ENCODE results near the gene DENND4B. TPM values are rescaled to one million over a fixed set of nuclear protein-coding genes. Genes with fewer than 3 reads are reported as not detected.

DENND4B gene
- total and polyA plus RNA-seq, 9 of the 15 experiments (the other 6 are each of a cell fraction or from before 2014, with no cell fraction given), result 9.5 to 80.5 (median 23.1) TPM

DNA sequence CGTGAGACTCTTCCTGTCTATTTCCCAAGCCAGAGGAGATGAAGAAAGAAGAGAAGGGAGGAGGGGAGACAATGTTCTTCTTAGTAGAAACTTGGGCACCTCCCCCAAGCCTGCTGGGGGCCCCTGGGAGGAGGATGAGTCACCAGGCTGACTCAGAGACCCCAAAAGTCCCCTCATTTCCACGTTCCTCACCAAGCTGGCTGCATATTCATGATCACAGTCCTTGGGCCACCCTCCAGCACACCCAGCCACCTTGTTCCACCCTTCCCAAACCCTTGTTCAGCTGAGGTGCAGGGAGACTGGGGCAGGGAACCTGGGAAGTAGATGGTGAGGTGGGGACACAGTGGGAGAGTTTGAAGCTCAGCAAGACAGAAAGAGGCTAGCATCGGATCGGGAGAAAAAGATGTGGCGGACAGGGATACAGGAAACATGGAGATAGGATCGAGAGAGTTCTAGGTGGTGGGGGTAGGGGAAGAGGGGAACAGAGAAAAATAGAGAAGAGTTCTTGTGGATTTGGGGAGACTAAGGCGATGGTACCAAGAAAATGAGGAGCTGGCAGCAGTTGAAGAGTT is 38.9 kb upstream of the DENND4B start (continued):
- TF ChIP-seq VEZF1 (CRISPR knock-in tag; IDR thresholded peaks at IDR 0.05), result 0 out of 2 replicates have a peak, but pooled peaks have one; percentile 16
- 0 out of 2 replicates have a peak, but pooled peaks have one; percentile 31 for TF ChIP-seq TOE1 (IDR thresholded peaks at IDR 0.05; ENCODE audit: borderline replicate concordance)
- TF ChIP-seq TOE1 (CRISPR knock-in tag; IDR thresholded peaks at IDR 0.05; ENCODE audit: borderline replicate concordance, low read depth), result no peak
- TF ChIP-seq BRF1 (IDR thresholded peaks at IDR 0.05; ENCODE audit: borderline replicate concordance, extremely low read depth, insufficient read length), result no peak
- TF ChIP-seq FOSL1 (tag; conservative IDR thresholded peaks at IDR 0.05), result peak; percentile 89
- no peak for TF ChIP-seq ETV6 (IDR thresholded peaks at IDR 0.05; ENCODE audit: borderline replicate concordance in 1 of 2, low read depth in 2 of 2, low read length in 1 of 2)
- no peak for TF ChIP-seq ETV6 (CRISPR knock-in tag; IDR thresholded peaks at IDR 0.05; ENCODE audit: borderline replicate concordance)
- TF ChIP-seq, protein P1, sequence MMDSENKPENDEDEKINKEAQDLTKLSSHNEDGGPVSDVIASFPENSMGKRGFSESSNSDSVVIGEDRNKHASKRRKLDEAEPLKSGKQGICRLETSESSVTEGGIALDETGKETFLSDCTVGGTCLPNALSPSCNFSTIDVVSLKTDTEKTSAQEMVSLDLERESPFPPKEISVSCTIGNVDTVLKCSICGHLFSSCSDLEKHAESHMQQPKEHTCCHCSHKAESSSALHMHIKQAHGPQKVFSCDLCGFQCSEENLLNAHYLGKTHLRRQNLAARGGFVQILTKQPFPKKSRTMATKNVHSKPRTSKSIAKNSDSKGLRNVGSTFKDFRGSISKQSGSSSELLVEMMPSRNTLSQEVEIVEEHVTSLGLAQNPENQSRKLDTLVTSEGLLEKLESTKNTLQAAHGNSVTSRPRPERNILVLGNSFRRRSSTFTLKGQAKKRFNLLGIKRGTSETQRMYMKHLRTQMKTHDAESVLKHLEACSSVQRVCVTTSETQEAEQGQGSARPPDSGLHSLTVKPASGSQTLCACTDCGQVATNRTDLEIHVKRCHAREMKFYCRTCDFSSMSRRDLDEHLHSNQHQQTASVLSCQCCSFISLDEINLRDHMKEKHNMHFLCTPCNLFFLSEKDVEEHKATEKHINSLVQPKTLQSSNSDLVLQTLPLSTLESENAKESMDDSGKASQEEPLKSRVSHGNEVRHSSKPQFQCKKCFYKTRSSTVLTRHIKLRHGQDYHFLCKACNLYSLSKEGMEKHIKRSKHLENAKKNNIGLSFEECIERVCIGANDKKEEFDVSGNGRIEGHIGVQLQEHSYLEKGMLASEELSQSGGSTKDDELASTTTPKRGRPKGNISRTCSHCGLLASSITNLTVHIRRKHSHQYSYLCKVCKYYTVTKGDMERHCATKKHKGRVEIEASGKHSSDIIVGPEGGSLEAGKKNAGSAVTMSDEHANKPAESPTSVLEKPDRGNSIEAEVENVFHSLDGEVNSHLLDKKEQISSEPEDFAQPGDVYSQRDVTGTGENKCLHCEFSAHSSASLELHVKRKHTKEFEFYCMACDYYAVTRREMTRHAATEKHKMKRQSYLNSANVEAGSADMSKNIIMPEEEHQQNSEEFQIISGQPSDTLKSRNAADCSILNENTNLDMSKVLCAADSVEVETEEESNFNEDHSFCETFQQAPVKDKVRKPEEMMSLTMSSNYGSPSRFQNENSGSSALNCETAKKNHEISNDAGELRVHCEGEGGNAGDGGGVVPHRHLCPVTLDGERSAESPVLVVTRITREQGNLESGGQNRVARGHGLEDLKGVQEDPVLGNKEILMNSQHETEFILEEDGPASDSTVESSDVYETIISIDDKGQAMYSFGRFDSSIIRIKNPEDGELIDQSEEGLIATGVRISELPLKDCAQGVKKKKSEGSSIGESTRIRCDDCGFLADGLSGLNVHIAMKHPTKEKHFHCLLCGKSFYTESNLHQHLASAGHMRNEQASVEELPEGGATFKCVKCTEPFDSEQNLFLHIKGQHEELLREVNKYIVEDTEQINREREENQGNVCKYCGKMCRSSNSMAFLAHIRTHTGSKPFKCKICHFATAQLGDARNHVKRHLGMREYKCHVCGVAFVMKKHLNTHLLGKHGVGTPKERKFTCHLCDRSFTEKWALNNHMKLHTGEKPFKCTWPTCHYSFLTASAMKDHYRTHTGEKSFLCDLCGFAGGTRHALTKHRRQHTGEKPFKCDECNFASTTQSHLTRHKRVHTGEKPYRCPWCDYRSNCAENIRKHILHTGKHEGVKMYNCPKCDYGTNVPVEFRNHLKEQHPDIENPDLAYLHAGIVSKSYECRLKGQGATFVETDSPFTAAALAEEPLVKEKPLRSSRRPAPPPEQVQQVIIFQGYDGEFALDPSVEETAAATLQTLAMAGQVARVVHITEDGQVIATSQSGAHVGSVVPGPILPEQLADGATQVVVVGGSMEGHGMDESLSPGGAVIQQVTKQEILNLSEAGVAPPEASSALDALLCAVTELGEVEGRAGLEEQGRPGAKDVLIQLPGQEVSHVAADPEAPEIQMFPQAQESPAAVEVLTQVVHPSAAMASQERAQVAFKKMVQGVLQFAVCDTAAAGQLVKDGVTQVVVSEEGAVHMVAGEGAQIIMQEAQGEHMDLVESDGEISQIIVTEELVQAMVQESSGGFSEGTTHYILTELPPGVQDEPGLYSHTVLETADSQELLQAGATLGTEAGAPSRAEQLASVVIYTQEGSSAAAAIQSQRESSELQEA (IDR thresholded peaks at IDR 0.05; ENCODE audit: low read depth), result peak; percentile 32; the same call in 1 of the 2 replicates
- 0 out of 2 replicates have a peak, but pooled peaks have one; percentile 11 for TF ChIP-seq USF1 (CRISPR knock-in tag; IDR thresholded peaks at IDR 0.05)
- 0 out of 2 replicates have a peak, but pooled peaks have one; percentile 16 for TF ChIP-seq SOX6 (IDR thresholded peaks at IDR 0.05)
- TF ChIP-seq ZNF449 (CRISPR knock-in tag; IDR thresholded peaks at IDR 0.05), result no peak
- TF ChIP-seq GATA2 (CRISPR knock-in tag; IDR thresholded peaks at IDR 0.05), result no peak
- no peak for TF ChIP-seq ZNF197 (CRISPR knock-in tag; IDR thresholded peaks at IDR 0.05; ENCODE audit: low read depth)
- TF ChIP-seq JUN (IDR thresholded peaks at IDR 0.05; ENCODE audit: borderline replicate concordance, low read depth, low read length), result peak; percentile 87
- TF ChIP-seq JUN (CRISPR knock-in tag; IDR thresholded peaks at IDR 0.05; ENCODE audit: borderline replicate concordance), result no peak

Measured in K562 (cell line).